ENCODE results near the gene GPR146. TPM values are rescaled to one million over a fixed set of nuclear protein-coding genes. Genes with fewer than 3 reads are reported as not detected.
A peak's percentile ranks its signal among the peaks of the same experiment; 100 is the strongest.

GPR146 gene
- total and polyA plus RNA-seq, 9 of the 15 experiments (the other 6 are each of a cell fraction or from before 2014, with no cell fraction given): 0.22 to 3.6 (median 0.64) TPM; not detected in 2

GRCh38 chr7:1028775-1029636 is 15.3 kb upstream of the GPR146 start (continued):
- TF ChIP-seq REST (IDR thresholded peaks at IDR 0.05; ENCODE audit: borderline replicate concordance): peak; percentile 41
- TF ChIP-seq REST (CRISPR knock-in tag; IDR thresholded peaks at IDR 0.05; ENCODE audit: low read depth): no peak
- no peak for TF ChIP-seq MECOM (CRISPR knock-in tag; IDR thresholded peaks at IDR 0.05)
- TF ChIP-seq SOX6 (IDR thresholded peaks at IDR 0.05): no peak
- TF ChIP-seq ZNF316 (IDR thresholded peaks at IDR 0.05): no peak
- TF ChIP-seq TCF7L2 (IDR thresholded peaks at IDR 0.05; ENCODE audit: low read depth, low read length): no peak
- TF ChIP-seq, protein P1, sequence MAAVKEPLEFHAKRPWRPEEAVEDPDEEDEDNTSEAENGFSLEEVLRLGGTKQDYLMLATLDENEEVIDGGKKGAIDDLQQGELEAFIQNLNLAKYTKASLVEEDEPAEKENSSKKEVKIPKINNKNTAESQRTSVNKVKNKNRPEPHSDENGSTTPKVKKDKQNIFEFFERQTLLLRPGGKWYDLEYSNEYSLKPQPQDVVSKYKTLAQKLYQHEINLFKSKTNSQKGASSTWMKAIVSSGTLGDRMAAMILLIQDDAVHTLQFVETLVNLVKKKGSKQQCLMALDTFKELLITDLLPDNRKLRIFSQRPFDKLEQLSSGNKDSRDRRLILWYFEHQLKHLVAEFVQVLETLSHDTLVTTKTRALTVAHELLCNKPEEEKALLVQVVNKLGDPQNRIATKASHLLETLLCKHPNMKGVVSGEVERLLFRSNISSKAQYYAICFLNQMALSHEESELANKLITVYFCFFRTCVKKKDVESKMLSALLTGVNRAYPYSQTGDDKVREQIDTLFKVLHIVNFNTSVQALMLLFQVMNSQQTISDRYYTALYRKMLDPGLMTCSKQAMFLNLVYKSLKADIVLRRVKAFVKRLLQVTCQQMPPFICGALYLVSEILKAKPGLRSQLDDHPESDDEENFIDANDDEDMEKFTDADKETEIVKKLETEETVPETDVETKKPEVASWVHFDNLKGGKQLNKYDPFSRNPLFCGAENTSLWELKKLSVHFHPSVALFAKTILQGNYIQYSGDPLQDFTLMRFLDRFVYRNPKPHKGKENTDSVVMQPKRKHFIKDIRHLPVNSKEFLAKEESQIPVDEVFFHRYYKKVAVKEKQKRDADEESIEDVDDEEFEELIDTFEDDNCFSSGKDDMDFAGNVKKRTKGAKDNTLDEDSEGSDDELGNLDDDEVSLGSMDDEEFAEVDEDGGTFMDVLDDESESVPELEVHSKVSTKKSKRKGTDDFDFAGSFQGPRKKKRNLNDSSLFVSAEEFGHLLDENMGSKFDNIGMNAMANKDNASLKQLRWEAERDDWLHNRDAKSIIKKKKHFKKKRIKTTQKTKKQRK (IDR thresholded peaks at IDR 0.05; ENCODE audit: borderline replicate concordance, low read depth, low read length): no peak
- no peak for TF ChIP-seq PPARD (CRISPR knock-in tag; IDR thresholded peaks at IDR 0.05)
- TF ChIP-seq, protein P2, sequence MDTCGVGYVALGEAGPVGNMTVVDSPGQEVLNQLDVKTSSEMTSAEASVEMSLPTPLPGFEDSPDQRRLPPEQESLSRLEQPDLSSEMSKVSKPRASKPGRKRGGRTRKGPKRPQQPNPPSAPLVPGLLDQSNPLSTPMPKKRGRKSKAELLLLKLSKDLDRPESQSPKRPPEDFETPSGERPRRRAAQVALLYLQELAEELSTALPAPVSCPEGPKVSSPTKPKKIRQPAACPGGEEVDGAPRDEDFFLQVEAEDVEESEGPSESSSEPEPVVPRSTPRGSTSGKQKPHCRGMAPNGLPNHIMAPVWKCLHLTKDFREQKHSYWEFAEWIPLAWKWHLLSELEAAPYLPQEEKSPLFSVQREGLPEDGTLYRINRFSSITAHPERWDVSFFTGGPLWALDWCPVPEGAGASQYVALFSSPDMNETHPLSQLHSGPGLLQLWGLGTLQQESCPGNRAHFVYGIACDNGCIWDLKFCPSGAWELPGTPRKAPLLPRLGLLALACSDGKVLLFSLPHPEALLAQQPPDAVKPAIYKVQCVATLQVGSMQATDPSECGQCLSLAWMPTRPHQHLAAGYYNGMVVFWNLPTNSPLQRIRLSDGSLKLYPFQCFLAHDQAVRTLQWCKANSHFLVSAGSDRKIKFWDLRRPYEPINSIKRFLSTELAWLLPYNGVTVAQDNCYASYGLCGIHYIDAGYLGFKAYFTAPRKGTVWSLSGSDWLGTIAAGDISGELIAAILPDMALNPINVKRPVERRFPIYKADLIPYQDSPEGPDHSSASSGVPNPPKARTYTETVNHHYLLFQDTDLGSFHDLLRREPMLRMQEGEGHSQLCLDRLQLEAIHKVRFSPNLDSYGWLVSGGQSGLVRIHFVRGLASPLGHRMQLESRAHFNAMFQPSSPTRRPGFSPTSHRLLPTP (IDR thresholded peaks at IDR 0.05; ENCODE audit: borderline replicate concordance, extremely low read depth, insufficient read length): no peak
- no peak for TF ChIP-seq STAT5B (CRISPR knock-in tag; IDR thresholded peaks at IDR 0.05)
- TF ChIP-seq ZNF282 (CRISPR knock-in tag; IDR thresholded peaks at IDR 0.05): no peak
